DND-41 (cell line): ENCODE data around the gene GLCE.

Experiments
- ATAC-seq: fragments of 200-7000 bp; cut with Tn5 transposase; 3 replicates; pipeline ENCODE4 v1.9.1; 2021; ENCODE audit warnings: low read depth; ENCODE audit not compliant: insufficient read depth
- DNase-seq: peaks from one replicate; pipeline ENCODE4 v3.0.0-alpha.2; 2020
- H2AFZ ChIP-seq: 2 replicates; pipeline ENCODE4 v1.6.0; 2012; ENCODE audit warnings: low read depth, low read length
- H3K27ac ChIP-seq: 2 replicates; pipeline ENCODE4 v1.5.1; 2012; ENCODE audit warnings: low read length, inconsistent platforms
- H3K27me3 ChIP-seq: fragments of 200-600 bp; sonication (generic); 2 replicates; pipeline ENCODE4 v1.6.0; 2012; ENCODE audit warnings: low read length, mild to moderate bottlenecking, inconsistent platforms; ENCODE audit not compliant: insufficient read depth, poor library complexity
- H3K36me3 ChIP-seq: 2 replicates; pipeline ENCODE4 v1.5.1; 2012; ENCODE audit warnings: low read length, inconsistent platforms; ENCODE audit not compliant: insufficient read depth
- H3K4me1 ChIP-seq: 2 replicates; pipeline ENCODE4 v1.5.1; 2012; ENCODE audit warnings: mild to moderate bottlenecking, low read length; ENCODE audit not compliant: insufficient read depth
- H3K4me2 ChIP-seq: 2 replicates; pipeline ENCODE4 v1.6.0; 2012; ENCODE audit warnings: mild to moderate bottlenecking, moderate library complexity, low read length, inconsistent platforms; ENCODE audit not compliant: insufficient read depth
- H3K4me3 ChIP-seq, 2 experiments: fragments of 200-600 bp in 1 of 2; shearing (Covaris generic) in 1 of 2; 2 replicates each; pipeline ENCODE4 v1.5.1; 2012 to 2016; ENCODE audit warnings: inconsistent platforms in 2 of 2, low read length in 2 of 2, mild to moderate bottlenecking in 2 of 2, low read depth in 1 of 2, moderate library complexity in 1 of 2
- H3K79me2 ChIP-seq: 2 replicates; pipeline ENCODE4 v1.6.0; 2012; ENCODE audit warnings: low read length, inconsistent platforms; ENCODE audit not compliant: insufficient read depth
- H3K9ac ChIP-seq: 2 replicates; pipeline ENCODE4 v1.6.0; 2012; ENCODE audit warnings: low read depth, mild to moderate bottlenecking, inconsistent platforms, low read length, moderate library complexity
- H3K9me3 ChIP-seq: 2 replicates; pipeline ENCODE4 v1.5.1; 2012; ENCODE audit warnings: low read length, moderate library complexity, mild to moderate bottlenecking, inconsistent platforms; ENCODE audit not compliant: insufficient read depth, severe bottlenecking
- H4K20me1 ChIP-seq: 2 replicates; pipeline ENCODE4 v1.6.0; 2012; ENCODE audit warnings: low read length; ENCODE audit not compliant: insufficient read depth
- CTCF ChIP-seq: IDR thresholded peaks from 2 replicates; pipeline ENCODE4 v1.5.1; 2012; ENCODE audit warnings: borderline replicate concordance, low read length, moderate library complexity, mild to moderate bottlenecking; ENCODE audit not compliant: poor library complexity, severe bottlenecking; ENCODE audit errors: extremely low read depth
- EZH2 ChIP-seq: IDR thresholded peaks from 3 replicates; pipeline ENCODE4 v1.6.1; 2012; ENCODE audit warnings: borderline replicate concordance, low read depth, mild to moderate bottlenecking, moderate library complexity, low read length, inconsistent platforms; ENCODE audit not compliant: severe bottlenecking

The GLCE gene

GRCh38 chr15:69145149-69145693 is 15.2 kb upstream of the GLCE start:
- H3K4me2 ChIP-seq = no peak overlapping the region
- H3K79me2 ChIP-seq = no peaks in the 10 kb centered on the region
- H3K36me3 ChIP-seq = no peaks in the 10 kb centered on the region
- no peak for TF ChIP-seq CTCF
- no peak overlapping the region for H2AFZ ChIP-seq
- H3K27ac ChIP-seq = no peak overlapping the region
- H3K27me3 ChIP-seq = peaks cover 18% of the 10 kb centered on the region
- H4K20me1 ChIP-seq = no peaks in the 10 kb centered on the region
- DNase-seq = no peak
- H3K4me3 ChIP-seq = no peak overlapping the region
- no peaks in the 10 kb centered on the region for H3K4me1 ChIP-seq
- ATAC-seq = no peak
- H3K9me3 ChIP-seq = no peaks in the 10 kb centered on the region
- no peak overlapping the region for H3K9ac ChIP-seq

DNA sequence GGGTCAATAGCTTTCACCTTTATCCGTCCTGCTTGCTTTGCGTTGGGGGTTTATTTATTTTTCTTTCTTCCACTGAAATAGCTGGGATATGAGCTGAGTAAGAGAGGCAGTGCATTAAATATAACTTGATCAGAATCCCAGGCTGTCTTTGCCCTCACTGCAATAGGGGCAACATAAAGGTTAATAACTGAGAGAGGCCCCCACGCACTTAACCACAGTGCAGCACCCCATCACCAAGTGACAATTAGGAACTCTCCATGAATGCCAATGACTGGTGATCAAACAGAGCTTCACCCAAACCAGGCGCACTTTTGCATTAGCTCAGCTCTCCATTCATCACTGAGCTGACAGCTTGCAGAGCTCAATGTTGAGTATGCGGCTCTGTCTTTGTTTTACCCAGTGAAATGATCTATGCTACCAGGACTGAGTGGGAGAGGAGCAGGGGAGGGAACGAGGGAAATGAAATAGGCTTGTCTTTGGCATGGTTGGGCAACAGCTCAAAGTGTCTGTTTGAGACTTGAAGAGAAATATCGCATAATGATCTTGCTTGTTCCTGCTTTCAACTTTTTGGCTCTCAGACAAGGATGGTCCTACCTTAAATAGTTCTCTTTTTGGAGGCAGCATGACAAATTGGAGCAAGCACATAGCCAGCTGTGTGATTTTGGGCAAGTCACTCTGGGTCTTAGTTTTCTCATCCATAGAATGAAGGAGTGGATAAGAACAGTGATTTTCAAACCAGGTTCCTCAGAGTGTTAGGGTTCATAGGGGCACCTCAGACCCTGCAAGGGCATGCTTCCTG is 14.5 kb upstream of the GLCE start:
- DNase-seq (no peak), ATAC-seq (no peak)
- peaks cover 20% of the 10 kb centered on the region for H3K27me3 ChIP-seq
- no peak overlapping the region for H3K9ac ChIP-seq
- no peaks in the 10 kb centered on the region for H3K4me1 ChIP-seq
- H4K20me1 ChIP-seq = no peaks in the 10 kb centered on the region
- H3K27ac ChIP-seq = no peak overlapping the region
- H3K9me3 ChIP-seq = no peaks in the 10 kb centered on the region
- H3K79me2 ChIP-seq = no peaks in the 10 kb centered on the region
- H2AFZ ChIP-seq = no peak overlapping the region
- no peak for TF ChIP-seq CTCF
- no peak for TF ChIP-seq EZH2
- no peak overlapping the region for H3K4me2 ChIP-seq
- H3K4me3 ChIP-seq = no peak overlapping the region
- no peaks in the 10 kb centered on the region for H3K36me3 ChIP-seq

- Histone ChIP-seq H3K79me2 (no peaks in the 10 kb centered on the region), H3K36me3 (no peaks in the 10 kb centered on the region), H3K27ac (no peak overlapping the region), H3K4me3 (no peak overlapping the region), H3K9ac (no peak overlapping the region), H2AFZ (no peak overlapping the region), H4K20me1 (no peaks in the 10 kb centered on the region), H3K9me3 (no peaks in the 10 kb centered on the region), H3K27me3 (peaks cover 25% of the 10 kb centered on the region), H3K4me1 (no peaks in the 10 kb centered on the region), H3K4me2 (no peak overlapping the region)
- DNase-seq = no peak
- no peak for ATAC-seq
- no peak for TF ChIP-seq EZH2
- no peak for TF ChIP-seq CTCF
These were observed 13.6 kb upstream of the GLCE start for GRCh38 chr15:69146724-69147435.
